Activated gamma-delta T cell (primary cell): Measurements from ENCODE around the gene IPPK.

Experiments used
- DNase-seq: peaks from one replicate; lab custom pipeline; 2025; lab: John Stamatoyannopoulos, UW
- total RNA-seq, 2 donors: gene quantifications; one replicate each; lab custom pipeline; 2026; lab: John Stamatoyannopoulos, UW

The IPPK gene, protein sequence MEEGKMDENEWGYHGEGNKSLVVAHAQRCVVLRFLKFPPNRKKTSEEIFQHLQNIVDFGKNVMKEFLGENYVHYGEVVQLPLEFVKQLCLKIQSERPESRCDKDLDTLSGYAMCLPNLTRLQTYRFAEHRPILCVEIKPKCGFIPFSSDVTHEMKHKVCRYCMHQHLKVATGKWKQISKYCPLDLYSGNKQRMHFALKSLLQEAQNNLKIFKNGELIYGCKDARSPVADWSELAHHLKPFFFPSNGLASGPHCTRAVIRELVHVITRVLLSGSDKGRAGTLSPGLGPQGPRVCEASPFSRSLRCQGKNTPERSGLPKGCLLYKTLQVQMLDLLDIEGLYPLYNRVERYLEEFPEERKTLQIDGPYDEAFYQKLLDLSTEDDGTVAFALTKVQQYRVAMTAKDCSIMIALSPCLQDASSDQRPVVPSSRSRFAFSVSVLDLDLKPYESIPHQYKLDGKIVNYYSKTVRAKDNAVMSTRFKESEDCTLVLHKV
- total RNA-seq: 25.8 to 25.9 reads per million in 2 donors

- peak; percentile 98 for DNase-seq
These were observed at the start of gene IPPK for GRCh38 chr9:92669890-92670708. TSS of gene IPPK (minus strand) at chr9:92670131. CDS start at chr9:92669988, 143 bp downstream.

- no peak for DNase-seq
These were observed 49.2 kb upstream of the IPPK start for GRCh38 chr9:92719028-92719647.

DNA sequence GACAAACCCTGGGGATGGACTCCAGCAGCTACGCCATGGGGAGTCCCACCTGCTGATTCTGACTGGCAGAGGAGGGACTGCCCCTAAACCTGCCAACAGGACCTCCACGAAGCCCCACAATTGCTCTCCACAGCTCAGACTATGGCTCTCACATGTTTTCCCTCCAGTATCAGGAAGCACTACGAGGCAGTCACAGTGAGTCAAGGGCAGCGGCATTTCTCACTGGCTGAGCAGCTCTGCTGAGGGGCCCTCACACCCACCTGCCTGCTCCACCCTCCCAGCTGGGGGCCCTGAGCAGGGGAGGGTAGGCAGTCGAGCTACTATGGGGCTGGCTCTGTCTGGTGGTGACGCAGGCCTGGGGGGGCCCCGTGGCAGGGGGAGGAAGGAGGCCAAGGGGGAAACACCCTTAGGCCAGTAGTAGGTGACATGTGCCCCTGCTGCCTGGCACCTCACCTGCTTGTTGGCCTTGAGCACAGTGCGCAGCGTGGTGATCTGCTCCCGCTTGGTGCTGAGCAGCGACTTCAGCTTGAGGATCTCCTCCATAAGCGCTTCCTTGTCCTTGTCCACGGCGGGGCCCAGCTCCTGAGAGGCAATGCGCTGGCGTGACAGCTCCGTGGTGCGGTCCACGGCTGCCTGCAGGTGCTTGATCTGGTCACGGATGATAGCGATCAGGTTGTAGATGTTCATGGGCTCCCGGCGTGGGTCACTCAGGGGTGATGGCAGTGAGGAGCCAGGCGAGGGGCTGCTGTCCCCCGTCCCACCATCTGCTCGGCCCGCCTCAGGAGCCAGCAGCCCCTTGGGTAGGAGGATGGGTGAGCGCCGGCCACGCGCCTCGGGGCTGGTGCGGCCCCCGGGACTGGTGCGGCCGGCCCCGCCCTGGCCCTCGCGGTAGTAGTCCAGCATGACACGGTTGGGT lies 48.4 kb upstream of the IPPK start:
- no peak for DNase-seq

GRCh38 chr9:92717201-92718085 lies 47.5 kb upstream of the IPPK start:
- no peak for DNase-seq

- no peak for DNase-seq
These were observed 46.6 kb upstream of the IPPK start for GRCh38 chr9:92716557-92716956.

GRCh38 chr9:92715488-92716231 lies 45.7 kb upstream of the IPPK start:
- no peak for DNase-seq

DNA sequence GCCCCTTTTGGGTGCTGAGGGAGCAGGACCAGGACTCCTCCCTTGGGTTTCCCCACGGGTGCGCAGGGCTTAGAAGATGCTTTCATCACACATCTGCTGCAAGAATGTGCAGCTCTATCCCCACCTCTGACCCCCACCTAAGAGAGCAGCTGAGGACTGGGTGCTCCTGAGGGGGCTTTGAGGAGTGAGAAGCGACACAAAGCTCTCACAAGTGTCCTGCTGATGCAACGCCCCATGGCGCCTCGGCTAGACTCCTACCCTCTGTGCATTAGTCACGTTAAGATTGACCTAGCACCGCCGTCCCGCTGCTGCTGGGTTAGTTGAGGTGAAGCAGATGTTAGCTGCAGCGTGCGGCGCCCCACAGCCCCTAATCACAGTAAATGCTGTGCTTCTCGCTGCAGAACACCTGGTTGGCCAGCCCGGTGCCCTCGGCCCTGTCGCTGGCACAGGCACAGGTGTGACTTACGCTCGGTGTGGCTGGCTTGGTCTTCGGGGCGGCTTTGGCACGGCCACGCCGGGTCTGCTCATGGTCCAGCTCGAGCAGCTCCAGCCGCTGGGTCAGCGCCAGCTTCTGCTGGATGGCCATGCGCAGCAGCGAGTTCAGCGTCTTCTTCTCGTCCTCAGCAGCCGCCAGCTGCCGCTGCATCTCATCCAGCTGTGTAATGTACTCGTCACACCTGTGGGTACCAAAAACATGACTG lies 45.0 kb upstream of the IPPK start:
- DNase-seq: no peak

- no peak for DNase-seq
These were observed 44.1 kb upstream of the IPPK start for GRCh38 chr9:92714016-92714415.

GRCh38 chr9:92713528-92713927 lies 43.6 kb upstream of the IPPK start:
- no peak for DNase-seq

- DNase-seq: no peak
These were observed 42.8 kb upstream of the IPPK start for GRCh38 chr9:92712767-92713166.

- no peak for DNase-seq
These were observed 41.9 kb upstream of the IPPK start for GRCh38 chr9:92711844-92712243.

- no peak for DNase-seq
These were observed 41.2 kb upstream of the IPPK start for GRCh38 chr9:92711146-92711545.

DNA sequence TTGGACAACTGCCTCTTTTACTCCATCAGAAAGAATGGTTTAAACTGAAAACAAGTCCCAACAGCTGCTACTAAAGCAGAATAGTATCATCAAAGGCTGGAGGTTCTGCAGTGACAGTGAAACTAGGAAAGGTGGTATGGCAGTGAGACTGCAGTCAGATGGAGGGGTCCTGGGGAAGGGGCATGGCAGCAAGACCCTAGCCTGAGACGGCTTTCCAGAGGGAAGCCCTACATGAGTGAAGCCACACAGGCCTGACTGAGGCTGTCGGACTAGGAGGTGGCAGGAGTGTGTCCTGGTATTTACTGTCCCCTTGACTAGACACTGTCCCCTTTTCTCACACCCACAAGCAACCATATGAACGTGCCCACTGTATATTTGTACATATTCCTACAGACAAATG lies 40.4 kb upstream of the IPPK start:
- DNase-seq: no peak

GRCh38 chr9:92709954-92710353 lies 40.0 kb upstream of the IPPK start:
- DNase-seq: no peak

DNA sequence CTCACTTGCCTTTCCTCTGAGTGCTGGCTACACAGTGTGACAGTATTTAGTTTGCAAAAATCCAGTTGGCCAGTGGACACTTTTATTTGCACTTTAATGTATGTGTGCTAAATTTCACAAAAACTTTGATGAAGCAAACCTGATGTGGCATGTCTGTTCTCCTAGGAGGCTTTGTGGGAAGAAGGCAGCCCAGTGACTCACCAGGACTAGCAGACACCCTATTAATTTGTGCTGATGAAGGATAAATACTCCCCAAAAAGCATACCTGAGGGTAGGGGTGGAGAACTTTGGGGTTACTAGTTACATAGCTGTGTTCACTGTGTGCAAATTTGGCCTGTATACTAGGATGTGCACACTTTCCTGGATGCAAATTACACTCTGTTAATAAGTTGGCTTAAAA lies 39.3 kb upstream of the IPPK start:
- DNase-seq: no peak

DNA sequence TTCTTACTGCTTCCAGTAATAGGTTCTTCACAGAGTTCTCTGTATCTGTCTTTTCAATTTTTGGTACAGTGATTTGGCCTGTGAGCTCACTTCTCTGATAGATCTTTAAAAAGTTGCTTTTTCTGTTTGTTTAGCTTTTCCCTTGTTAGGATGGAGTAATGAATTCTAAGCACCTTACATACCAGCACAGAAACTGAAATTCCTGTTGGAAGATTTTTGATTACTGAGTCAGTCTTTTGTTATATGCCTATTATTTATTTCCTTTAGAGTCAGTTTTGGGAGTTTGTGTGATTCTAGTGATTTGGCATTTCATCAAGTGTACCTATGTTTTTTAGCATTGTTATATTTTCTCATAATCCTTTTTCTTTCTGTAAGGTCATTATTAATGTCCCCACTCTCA lies 37.6 kb upstream of the IPPK start:
- no peak for DNase-seq

GRCh38 chr9:92706218-92706940 lies 36.4 kb upstream of the IPPK start:
- DNase-seq: no peak

- no peak for DNase-seq
These were observed 34.6 kb upstream of the IPPK start for GRCh38 chr9:92704528-92704927.
